ENCODE results near the gene AGBL4. TPM values are rescaled to one million over a fixed set of nuclear protein-coding genes. Genes with fewer than 3 reads are reported as not detected.
A peak's percentile ranks its signal among the peaks of the same experiment; 100 is the strongest.

Gene AGBL4
- total and polyA plus RNA-seq, 7 donors = 0.09 to 0.36 (median 0.16) TPM; not detected in 4

GRCh38 chr1:48668339-48668738, 1355.4 kb downstream of the AGBL4 start:
- WGBS, 2 donors = 86 to 90% methylated on average over 2 of the region's 2 CpGs
- H3K4me3 ChIP-seq = no peak overlapping the region
- H3K36me3 ChIP-seq = no peaks in the 10 kb centered on the region
- no peak for TF ChIP-seq POLR2A (IDR thresholded peaks at IDR 0.05)
- intact Hi-C loops (cut with DNase I) = no loop called here
- H3K27ac ChIP-seq = no peak overlapping the region
- no peaks in the 10 kb centered on the region for H3K9me3 ChIP-seq
- H3K4me1 ChIP-seq = peaks cover 0 to 9% (median 0%) of the 10 kb centered on the region in 4 donors
- no peak for DNase-seq
- no peaks in the 10 kb centered on the region for H3K27me3 ChIP-seq

GRCh38 chr1:48667782-48668181, 1356.0 kb downstream of the AGBL4 start:
- Histone ChIP-seq H3K27me3 (no peaks in the 10 kb centered on the region), H3K4me3 (no peak overlapping the region), H3K9me3 (no peaks in the 10 kb centered on the region), H3K27ac (no peak overlapping the region), H3K4me1 (peaks cover 0 to 9% (median 0%) of the 10 kb centered on the region in 4 donors), H3K36me3 (no peaks in the 10 kb centered on the region)
- intact Hi-C loops (cut with DNase I) = no loop called here
- WGBS, 2 donors = 91 to 93% methylated on average over 1 of the region's 1 CpG
- no peak for DNase-seq
- no peak for TF ChIP-seq EP300 (IDR thresholded peaks at IDR 0.05)
- no peak for TF ChIP-seq POLR2AphosphoS5 (IDR thresholded peaks at IDR 0.05)
- TF ChIP-seq POLR2A (IDR thresholded peaks at IDR 0.05) = no peak
- TF ChIP-seq, protein P1, sequence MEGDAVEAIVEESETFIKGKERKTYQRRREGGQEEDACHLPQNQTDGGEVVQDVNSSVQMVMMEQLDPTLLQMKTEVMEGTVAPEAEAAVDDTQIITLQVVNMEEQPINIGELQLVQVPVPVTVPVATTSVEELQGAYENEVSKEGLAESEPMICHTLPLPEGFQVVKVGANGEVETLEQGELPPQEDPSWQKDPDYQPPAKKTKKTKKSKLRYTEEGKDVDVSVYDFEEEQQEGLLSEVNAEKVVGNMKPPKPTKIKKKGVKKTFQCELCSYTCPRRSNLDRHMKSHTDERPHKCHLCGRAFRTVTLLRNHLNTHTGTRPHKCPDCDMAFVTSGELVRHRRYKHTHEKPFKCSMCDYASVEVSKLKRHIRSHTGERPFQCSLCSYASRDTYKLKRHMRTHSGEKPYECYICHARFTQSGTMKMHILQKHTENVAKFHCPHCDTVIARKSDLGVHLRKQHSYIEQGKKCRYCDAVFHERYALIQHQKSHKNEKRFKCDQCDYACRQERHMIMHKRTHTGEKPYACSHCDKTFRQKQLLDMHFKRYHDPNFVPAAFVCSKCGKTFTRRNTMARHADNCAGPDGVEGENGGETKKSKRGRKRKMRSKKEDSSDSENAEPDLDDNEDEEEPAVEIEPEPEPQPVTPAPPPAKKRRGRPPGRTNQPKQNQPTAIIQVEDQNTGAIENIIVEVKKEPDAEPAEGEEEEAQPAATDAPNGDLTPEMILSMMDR (IDR thresholded peaks at IDR 0.05) = no peak

- Histone ChIP-seq H3K9me3 (no peaks in the 10 kb centered on the region), H3K4me1 (peaks cover 0 to 17% (median 0%) of the 10 kb centered on the region in 4 donors), H3K27me3 (no peaks in the 10 kb centered on the region), H3K36me3 (no peaks in the 10 kb centered on the region), H3K27ac (no peak overlapping the region), H3K4me3 (no peak overlapping the region)
- no peak for DNase-seq
- intact Hi-C loops (cut with DNase I) = no loop called here
- 56 to 77% methylated on average over 6 of the region's 6 CpGs for WGBS, 2 donors
- TF ChIP-seq, protein P1 (IDR thresholded peaks at IDR 0.05) = no peak
- TF ChIP-seq POLR2AphosphoS5 (IDR thresholded peaks at IDR 0.05) (no peak), POLR2A (IDR thresholded peaks at IDR 0.05) (no peak), EP300 (IDR thresholded peaks at IDR 0.05) (no peak)
These were observed 1357.9 kb downstream of the AGBL4 start for GRCh38 chr1:48665708-48666407.

DNA sequence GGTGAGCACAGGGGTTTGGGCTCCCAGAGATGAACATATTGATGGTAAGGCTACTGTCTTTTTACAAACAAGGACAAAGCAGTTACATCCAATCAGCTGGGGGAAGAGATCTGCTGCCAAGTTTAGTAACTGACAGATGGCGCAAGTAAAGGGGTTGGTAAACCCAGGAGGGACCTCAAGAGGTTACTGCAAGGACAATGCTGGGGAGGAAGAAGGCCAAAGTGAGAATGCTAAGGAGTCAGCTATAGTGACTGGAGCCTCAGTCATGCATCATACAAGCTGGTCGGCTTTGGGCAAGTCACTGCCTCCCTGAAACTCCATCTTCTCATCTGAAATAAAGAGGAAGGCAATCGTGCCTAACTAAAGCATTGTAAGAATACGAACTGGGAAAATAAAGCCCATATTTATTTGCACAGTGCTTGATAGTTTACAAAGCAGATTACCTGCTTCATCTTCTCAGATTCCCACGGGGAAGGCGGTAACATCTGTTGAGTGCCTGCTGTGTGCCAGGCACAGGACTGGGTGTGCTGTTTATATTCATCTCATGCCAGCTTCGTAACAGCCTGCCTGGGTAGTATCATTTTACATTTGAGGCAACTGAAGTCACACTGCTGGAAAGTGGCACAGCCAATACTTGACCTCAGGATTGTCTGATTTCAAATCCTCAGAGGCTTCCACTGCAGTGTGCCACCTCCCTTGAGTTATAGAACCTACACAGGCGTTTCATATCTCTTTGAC, 1361.9 kb downstream of the AGBL4 start:
- no peaks in the 10 kb centered on the region for H3K27me3 ChIP-seq
- no peaks in the 10 kb centered on the region for H3K9me3 ChIP-seq
- 42 to 73% methylated on average over 8 of the region's 8 CpGs for WGBS, 2 donors
- intact Hi-C loops (cut with DNase I) = no loop called here
- no peak for DNase-seq
- peaks cover 0 to 8% (median 0%) of the 10 kb centered on the region in 4 donors for H3K4me1 ChIP-seq
- TF ChIP-seq EP300 (IDR thresholded peaks at IDR 0.05) (peak in 1 of 4 donors; percentile 28), POLR2A (IDR thresholded peaks at IDR 0.05) (no peak), POLR2AphosphoS5 (IDR thresholded peaks at IDR 0.05) (peak in 3 of 4 donors; percentile 17 to 73 (median 51))
- TF ChIP-seq, protein P1 (IDR thresholded peaks at IDR 0.05) = no peak
- no peak overlapping the region for H3K27ac ChIP-seq
- H3K36me3 ChIP-seq = no peaks in the 10 kb centered on the region
- no peak overlapping the region for H3K4me3 ChIP-seq

- Histone ChIP-seq H3K27me3 (no peaks in the 10 kb centered on the region), H3K27ac (no peak overlapping the region), H3K36me3 (no peaks in the 10 kb centered on the region), H3K9me3 (no peaks in the 10 kb centered on the region), H3K4me1 (peaks cover 0 to 8% (median 0%) of the 10 kb centered on the region in 4 donors), H3K4me3 (no peak overlapping the region)
- no peak for DNase-seq
- intact Hi-C loops (cut with DNase I) = no loop called here
- whole genome bisulfite sequencing, 2 donors = 70 to 82% methylated on average over 6 of the region's 6 CpGs
- TF ChIP-seq EP300 (IDR thresholded peaks at IDR 0.05) (no peak), POLR2AphosphoS5 (IDR thresholded peaks at IDR 0.05) (no peak), POLR2A (IDR thresholded peaks at IDR 0.05) (no peak)
- TF ChIP-seq, protein P1 (IDR thresholded peaks at IDR 0.05) = no peak
These were observed 1364.0 kb downstream of the AGBL4 start for GRCh38 chr1:48659801-48660200.
